Neutrophil (primary cell): ENCODE measurements around the gene MSRB1.
A peak's percentile ranks its signal among the peaks of the same experiment; 100 is the strongest.

ENCODE experiments used
- H3K27ac ChIP-seq: fragments of 200-600 bp; sonication (generic); 2 replicates; pipeline ENCODE4 v1.5.1; 2016; ENCODE audit warnings: mild to moderate bottlenecking, moderate library complexity
- H3K27me3 ChIP-seq: fragments of 200-600 bp; sonication (generic); 2 replicates; pipeline ENCODE4 v1.6.0; 2016; ENCODE audit warnings: mild to moderate bottlenecking
- H3K36me3 ChIP-seq: fragments of 200-600 bp; sonication (generic); 2 replicates; pipeline ENCODE4 v1.5.1; 2017
- H3K4me1 ChIP-seq, 2 experiments: fragments of 200-600 bp in 1 of 2; sonication (generic) in 1 of 2; 1 replicate in 1 of 2; 2 replicates in 1 of 2; pipeline versions ENCODE4 v1.5.1 to v1.6.1; 2013 to 2016; ENCODE audit warnings: low read depth in 1 of 2, low read length in 1 of 2, mild to moderate bottlenecking in 1 of 2, moderate library complexity in 1 of 2; ENCODE audit not compliant: control insufficient read depth in 1 of 2, insufficient read depth in 1 of 2
- H3K4me3 ChIP-seq, 2 experiments: fragments of 200-600 bp in 1 of 2; sonication (generic) in 1 of 2; 1 replicate in 1 of 2; 2 replicates in 1 of 2; pipeline ENCODE4 v1.5.1; 2013 to 2016; ENCODE audit warnings: low read depth in 1 of 2, low read length in 1 of 2, mild to moderate bottlenecking in 1 of 2, moderate library complexity in 1 of 2
- H3K9me3 ChIP-seq: fragments of 200-600 bp; sonication (generic); 2 replicates; pipeline ENCODE4 v1.5.1; 2016
- CTCF ChIP-seq: fragments of 200-600 bp; sonication (generic); IDR thresholded peaks from 2 replicates; pipeline ENCODE4 v1.5.1; 2016; ENCODE audit warnings: antibody characterized with exemption

Gene MSRB1

GRCh38 chr16:1938910-1939309 is 4.1 kb downstream of the MSRB1 start:
- Histone ChIP-seq H3K36me3 (peaks cover 72% of the 10 kb centered on the region), H3K4me3 (peak overlapping the region; percentile 75 to 96), H3K27ac (peak overlapping the region; percentile 99), H3K4me1 (peaks cover 84 to 88% of the 10 kb centered on the region in 2 experiments), H3K9me3 (no peaks in the 10 kb centered on the region), H3K27me3 (no peaks in the 10 kb centered on the region)
- no peak for TF ChIP-seq CTCF

GRCh38 chr16:1938316-1938715 is 4.7 kb downstream of the MSRB1 start:
- Histone ChIP-seq H3K27me3 (no peaks in the 10 kb centered on the region), H3K4me1 (peaks cover 84 to 88% of the 10 kb centered on the region in 2 experiments), H3K9me3 (no peaks in the 10 kb centered on the region), H3K4me3 (peak overlapping the region; percentile 75 to 96), H3K27ac (peak overlapping the region; percentile 99), H3K36me3 (peaks cover 72% of the 10 kb centered on the region)
- peak; percentile 52 for TF ChIP-seq CTCF

- Histone ChIP-seq H3K4me3 (peak overlapping the region; percentile 75 to 96), H3K27ac (peak overlapping the region; percentile 99), H3K4me1 (peaks cover 96 to 98% of the 10 kb centered on the region in 2 experiments), H3K36me3 (peaks cover 72% of the 10 kb centered on the region), H3K27me3 (no peaks in the 10 kb centered on the region), H3K9me3 (no peaks in the 10 kb centered on the region)
- no peak for TF ChIP-seq CTCF
These were observed 6.0 kb downstream of the MSRB1 start for GRCh38 chr16:1936945-1937479.

- Histone ChIP-seq H3K27me3 (no peaks in the 10 kb centered on the region), H3K9me3 (no peaks in the 10 kb centered on the region), H3K36me3 (peaks cover 36% of the 10 kb centered on the region), H3K4me1 (peaks cover 85 to 92% of the 10 kb centered on the region in 2 experiments), H3K27ac (peak overlapping the region; percentile 93), H3K4me3 (no peak overlapping the region)
- TF ChIP-seq CTCF, result no peak
These were observed 9.8 kb downstream of the MSRB1 start for GRCh38 chr16:1933097-1933661.

- no peaks in the 10 kb centered on the region for H3K27me3 ChIP-seq
- peaks cover 28% of the 10 kb centered on the region for H3K36me3 ChIP-seq
- no peaks in the 10 kb centered on the region for H3K9me3 ChIP-seq
- H3K27ac ChIP-seq, result peak overlapping the region; percentile 93
- peaks cover 77 to 83% of the 10 kb centered on the region in 2 experiments for H3K4me1 ChIP-seq
- H3K4me3 ChIP-seq, result no peak overlapping the region
- no peak for TF ChIP-seq CTCF
These were observed 10.7 kb downstream of the MSRB1 start for GRCh38 chr16:1932050-1933028.
